ENCODE results near the gene HIBADH.
A peak's percentile ranks its signal among the peaks of the same experiment; 100 is the strongest.
"Not testable (repeated sequence)": the region's sequence is repeated elsewhere in the genome, so short reads cannot be mapped to it uniquely, and the experiment has no call there.

The HIBADH gene

GRCh38 chr7:27600247-27600646, 62.4 kb downstream of the HIBADH start:
- no peak for DNase-seq (ENCODE audit: low spot score)

- no peak for DNase-seq (ENCODE audit: low spot score)
These were observed 67.7 kb downstream of the HIBADH start for GRCh38 chr7:27595009-27595408.

- no peak for DNase-seq (ENCODE audit: low spot score)
These were observed 69.5 kb downstream of the HIBADH start for GRCh38 chr7:27593226-27593625.

- no peak for DNase-seq (ENCODE audit: low spot score)
These were observed 72.3 kb downstream of the HIBADH start for GRCh38 chr7:27590416-27590815.

- no peak for DNase-seq (ENCODE audit: low spot score)
These were observed 75.3 kb downstream of the HIBADH start for GRCh38 chr7:27587429-27587828.

GRCh38 chr7:27586825-27587224, 75.9 kb downstream of the HIBADH start:
- DNase-seq (ENCODE audit: low spot score): no peak

GRCh38 chr7:27585781-27586447, 76.8 kb downstream of the HIBADH start:
- no peak for DNase-seq (ENCODE audit: low spot score)

- DNase-seq (ENCODE audit: low spot score): no peak
These were observed 80.8 kb downstream of the HIBADH start for GRCh38 chr7:27581906-27582305.

GRCh38 chr7:27581119-27581518, 81.6 kb downstream of the HIBADH start:
- no peak for DNase-seq (ENCODE audit: low spot score)

GRCh38 chr7:27579565-27579964, 83.1 kb downstream of the HIBADH start:
- DNase-seq (ENCODE audit: low spot score): no peak

GRCh38 chr7:27578169-27578568, 84.5 kb downstream of the HIBADH start:
- not testable (repeated sequence) for DNase-seq (ENCODE audit: low spot score)

- peak; percentile 17 for DNase-seq (ENCODE audit: low spot score)
These were observed 86.2 kb downstream of the HIBADH start for GRCh38 chr7:27576360-27576944.

- no peak for DNase-seq (ENCODE audit: low spot score)
These were observed 87.1 kb downstream of the HIBADH start for GRCh38 chr7:27575613-27576012.

GRCh38 chr7:27569106-27569505, 93.6 kb downstream of the HIBADH start:
- no peak for DNase-seq (ENCODE audit: low spot score)

- DNase-seq (ENCODE audit: low spot score): no peak
These were observed 95.4 kb downstream of the HIBADH start for GRCh38 chr7:27567266-27567665.

GRCh38 chr7:27564881-27565482, 97.7 kb downstream of the HIBADH start:
- DNase-seq (ENCODE audit: low spot score): peak; percentile 20

- no peak for DNase-seq (ENCODE audit: low spot score)
These were observed 101.9 kb downstream of the HIBADH start for GRCh38 chr7:27560706-27561235.

GRCh38 chr7:27555670-27556069, 107.0 kb downstream of the HIBADH start:
- no peak for DNase-seq (ENCODE audit: low spot score)

GRCh38 chr7:27554826-27555225, 107.9 kb downstream of the HIBADH start:
- DNase-seq (ENCODE audit: low spot score): no peak

- DNase-seq (ENCODE audit: low spot score): no peak
These were observed 109.4 kb downstream of the HIBADH start for GRCh38 chr7:27553273-27553672.

- DNase-seq (ENCODE audit: low spot score): no peak
These were observed 110.8 kb downstream of the HIBADH start for GRCh38 chr7:27551803-27552400.

GRCh38 chr7:27549606-27550005, 113.1 kb downstream of the HIBADH start:
- no peak for DNase-seq (ENCODE audit: low spot score)

- DNase-seq (ENCODE audit: low spot score): no peak
These were observed 114.4 kb downstream of the HIBADH start for GRCh38 chr7:27548304-27548703.

Measured in iPS-NIHi11 (cell line).